ENCODE measurements around the gene PPP1R16B.

- TF ChIP-seq, protein P1, sequence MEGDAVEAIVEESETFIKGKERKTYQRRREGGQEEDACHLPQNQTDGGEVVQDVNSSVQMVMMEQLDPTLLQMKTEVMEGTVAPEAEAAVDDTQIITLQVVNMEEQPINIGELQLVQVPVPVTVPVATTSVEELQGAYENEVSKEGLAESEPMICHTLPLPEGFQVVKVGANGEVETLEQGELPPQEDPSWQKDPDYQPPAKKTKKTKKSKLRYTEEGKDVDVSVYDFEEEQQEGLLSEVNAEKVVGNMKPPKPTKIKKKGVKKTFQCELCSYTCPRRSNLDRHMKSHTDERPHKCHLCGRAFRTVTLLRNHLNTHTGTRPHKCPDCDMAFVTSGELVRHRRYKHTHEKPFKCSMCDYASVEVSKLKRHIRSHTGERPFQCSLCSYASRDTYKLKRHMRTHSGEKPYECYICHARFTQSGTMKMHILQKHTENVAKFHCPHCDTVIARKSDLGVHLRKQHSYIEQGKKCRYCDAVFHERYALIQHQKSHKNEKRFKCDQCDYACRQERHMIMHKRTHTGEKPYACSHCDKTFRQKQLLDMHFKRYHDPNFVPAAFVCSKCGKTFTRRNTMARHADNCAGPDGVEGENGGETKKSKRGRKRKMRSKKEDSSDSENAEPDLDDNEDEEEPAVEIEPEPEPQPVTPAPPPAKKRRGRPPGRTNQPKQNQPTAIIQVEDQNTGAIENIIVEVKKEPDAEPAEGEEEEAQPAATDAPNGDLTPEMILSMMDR (IDR thresholded peaks at IDR 0.05) = no peak
- TF ChIP-seq POLR2A (IDR thresholded peaks at IDR 0.05) = no peak
Observed at GRCh38 chr20:38937978-38938473, 132.5 kb downstream of the PPP1R16B start.

Measured in right lobe of liver (tissue), 4 donors.